HK-2 (cell line): ENCODE measurements around the gene RHOU.

Experiments
- DNase-seq: peaks from one replicate; pipeline ENCODE4 v3.0.0-alpha.2; 2018; ENCODE audit not compliant: unreplicated experiment

Gene RHOU

GRCh38 chr1:228785366-228786330, 50.4 kb downstream of the RHOU start:
- DNase-seq, result no peak

GRCh38 chr1:228786361-228787129, 51.3 kb downstream of the RHOU start:
- DNase-seq, result no peak

GRCh38 chr1:228791791-228792190, 56.5 kb downstream of the RHOU start:
- DNase-seq, result no peak

DNA sequence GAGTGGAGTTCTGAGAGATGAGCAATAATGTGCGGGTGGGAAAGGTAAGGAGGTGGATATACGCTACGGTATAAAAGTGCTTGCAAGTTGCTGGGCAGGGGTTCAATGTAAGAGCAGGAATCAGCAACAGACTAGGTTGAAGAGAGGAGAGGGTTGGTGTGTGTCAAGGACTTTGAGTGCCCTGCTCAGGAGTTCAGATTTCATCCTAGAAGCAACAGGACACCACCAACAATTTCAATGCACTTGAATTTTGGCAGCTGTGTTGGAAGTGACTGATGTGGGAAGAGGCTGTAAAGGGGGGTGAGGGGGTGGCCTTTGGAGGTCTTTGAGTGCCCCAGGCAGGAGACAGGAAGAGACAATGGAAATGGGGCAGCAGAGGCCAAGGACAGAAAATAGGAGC, 57.3 kb downstream of the RHOU start:
- no peak for DNase-seq

DNA sequence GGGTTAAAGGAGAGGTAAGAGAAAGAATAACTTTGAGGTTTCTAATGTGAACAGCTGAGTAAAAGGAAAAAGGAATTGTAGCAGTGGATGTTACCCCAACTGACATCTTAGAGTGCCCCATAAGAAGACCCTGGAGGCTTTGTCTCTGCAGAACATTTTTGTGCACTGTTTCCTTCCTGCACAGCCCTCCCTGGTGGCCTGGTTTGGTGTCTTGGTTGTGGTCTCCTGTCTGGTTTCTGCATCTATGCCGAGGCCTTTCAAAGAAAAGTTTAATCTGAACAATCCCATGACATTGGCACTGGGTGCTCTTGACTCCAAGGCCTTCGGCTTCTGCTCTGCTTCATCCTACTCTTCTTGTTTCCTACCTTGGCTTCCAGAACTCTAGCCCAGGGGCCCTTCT, 57.8 kb downstream of the RHOU start:
- DNase-seq, result no peak

DNA sequence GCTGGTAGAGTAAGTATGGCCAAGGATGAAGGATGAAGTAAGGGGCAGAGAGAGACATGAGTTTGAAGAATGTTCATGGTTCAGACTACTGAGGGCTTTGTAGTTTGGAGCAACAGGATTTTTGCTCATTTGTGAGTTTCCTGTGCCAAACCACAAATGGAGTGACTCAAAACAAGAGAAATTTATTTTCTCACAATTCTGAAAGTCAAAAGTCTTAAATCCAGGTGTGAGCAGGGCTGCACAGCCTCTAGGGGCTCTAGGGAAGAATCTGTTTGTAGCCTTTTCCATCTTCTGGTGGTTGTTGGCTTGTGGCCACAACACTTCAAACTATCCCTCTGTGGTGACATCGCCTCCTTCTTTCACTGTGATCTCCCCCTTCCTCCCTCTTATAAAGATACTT, 58.9 kb downstream of the RHOU start:
- no peak for DNase-seq

- DNase-seq, result no peak
These were observed 59.5 kb downstream of the RHOU start for GRCh38 chr1:228794810-228795209.

GRCh38 chr1:228795596-228795995, 60.3 kb downstream of the RHOU start:
- no peak for DNase-seq
